Activated CD8-positive, alpha-beta memory T cell treated with anti-CD3 and anti-CD28 coated beads, Interleukin-2, amount 50 U/mL, for 1 hour (primary cell): ENCODE results near the gene GRID2IP.

Experiments used
- DNase-seq: peaks from one replicate; pipeline ENCODE4 v3.0.0-alpha.2; 2020; ENCODE audit errors: extremely low read depth

The GRID2IP gene

GRCh38 chr7:6520163-6520981, 30.9 kb downstream of the GRID2IP start:
- DNase-seq: no peak

GRCh38 chr7:6516387-6516983, 34.8 kb downstream of the GRID2IP start:
- no peak for DNase-seq

GRCh38 chr7:6513541-6513940, 37.7 kb downstream of the GRID2IP start:
- DNase-seq: no peak

- no peak for DNase-seq
These were observed 38.4 kb downstream of the GRID2IP start for GRCh38 chr7:6512892-6513291.

GRCh38 chr7:6510476-6511133, 40.7 kb downstream of the GRID2IP start:
- no peak for DNase-seq

GRCh38 chr7:6508950-6509349, 42.3 kb downstream of the GRID2IP start:
- no peak for DNase-seq

- DNase-seq: no peak
These were observed 42.7 kb downstream of the GRID2IP start for GRCh38 chr7:6508539-6508938.

GRCh38 chr7:6507906-6508305, 43.4 kb downstream of the GRID2IP start:
- DNase-seq: no peak

- DNase-seq: no peak
These were observed 45.3 kb downstream of the GRID2IP start for GRCh38 chr7:6505685-6506559.

- no peak for DNase-seq
These were observed 46.3 kb downstream of the GRID2IP start for GRCh38 chr7:6504996-6505395.

- DNase-seq: no peak
These were observed 48.4 kb downstream of the GRID2IP start for GRCh38 chr7:6502886-6503285.

GRCh38 chr7:6501586-6502564, 49.4 kb downstream of the GRID2IP start:
- DNase-seq: no peak

- DNase-seq: no peak
These were observed 50.6 kb downstream of the GRID2IP start for GRCh38 chr7:6500691-6501090.

- no peak for DNase-seq
These were observed 53.3 kb downstream of the GRID2IP start for GRCh38 chr7:6497994-6498393.

- no peak for DNase-seq
These were observed 53.7 kb downstream of the GRID2IP start for GRCh38 chr7:6497637-6497905.

GRCh38 chr7:6496842-6497636, 54.2 kb downstream of the GRID2IP start:
- no peak for DNase-seq

- no peak for DNase-seq
These were observed 55.5 kb downstream of the GRID2IP start for GRCh38 chr7:6495597-6496262.

GRCh38 chr7:6494365-6494764, 56.9 kb downstream of the GRID2IP start:
- DNase-seq: no peak

GRCh38 chr7:6491194-6491593, 60.1 kb downstream of the GRID2IP start:
- DNase-seq: no peak

GRCh38 chr7:6489612-6490011, 61.6 kb downstream of the GRID2IP start:
- DNase-seq: no peak
